ENCODE data around the gene TBC1D9. TPM values are rescaled to one million over a fixed set of nuclear protein-coding genes. Genes with fewer than 3 reads are reported as not detected.
A peak's percentile ranks its signal among the peaks of the same experiment; 100 is the strongest.
"Not testable (repeated sequence)": the region's sequence is repeated elsewhere in the genome, so short reads cannot be mapped to it uniquely, and the experiment has no call there.

Gene TBC1D9
- total RNA-seq, 1 donor, result 28.7 TPM

GRCh38 chr4:140790765-140791164 lies 34.6 kb upstream of the TBC1D9 start:
- DNase-seq (ENCODE audit: low read depth), result peak; percentile 13
- no peak for TF ChIP-seq CTCF (IDR thresholded peaks at IDR 0.05; ENCODE audit: insufficient read depth, low read length)

GRCh38 chr4:140790171-140790570 lies 34.0 kb upstream of the TBC1D9 start:
- no peak overlapping the region for H3K4me3 ChIP-seq (ENCODE audit: low read depth, low read length)
- DNase-seq (ENCODE audit: low read depth), result no peak
- TF ChIP-seq CTCF (IDR thresholded peaks at IDR 0.05; ENCODE audit: insufficient read depth, low read length), result no peak

More at GRCh38 chr4:140790765-140791164, 34.6 kb upstream of the TBC1D9 start:
- H3K4me3 ChIP-seq (ENCODE audit: low read depth, low read length), result no peak overlapping the region

- H3K4me3 ChIP-seq (ENCODE audit: low read depth, low read length), result no peak overlapping the region
These were observed 33.6 kb upstream of the TBC1D9 start for GRCh38 chr4:140789759-140790158.

GRCh38 chr4:140782787-140783186 lies 26.6 kb upstream of the TBC1D9 start:
- DNase-seq (ENCODE audit: low read depth); H3K4me3 ChIP-seq (ENCODE audit: low read depth, low read length): not testable (repeated sequence)

More at GRCh38 chr4:140789759-140790158, 33.6 kb upstream of the TBC1D9 start:
- peak; percentile 37 for DNase-seq (ENCODE audit: low read depth)
- TF ChIP-seq CTCF (IDR thresholded peaks at IDR 0.05; ENCODE audit: insufficient read depth, low read length), result no peak

GRCh38 chr4:140781596-140781995 lies 25.4 kb upstream of the TBC1D9 start:
- DNase-seq (ENCODE audit: low read depth), result no peak
- H3K4me3 ChIP-seq (ENCODE audit: low read depth, low read length), result no peak overlapping the region
- TF ChIP-seq CTCF (IDR thresholded peaks at IDR 0.05; ENCODE audit: insufficient read depth, low read length), result no peak

GRCh38 chr4:140777894-140778293 lies 21.7 kb upstream of the TBC1D9 start:
- no peak for DNase-seq (ENCODE audit: low read depth)
- H3K4me3 ChIP-seq (ENCODE audit: low read depth, low read length), result no peak overlapping the region
- no peak for TF ChIP-seq CTCF (IDR thresholded peaks at IDR 0.05; ENCODE audit: insufficient read depth, low read length)

GRCh38 chr4:140777386-140777785 lies 21.2 kb upstream of the TBC1D9 start:
- DNase-seq (ENCODE audit: low read depth), result no peak
- no peak overlapping the region for H3K4me3 ChIP-seq (ENCODE audit: low read depth, low read length)
- TF ChIP-seq CTCF (IDR thresholded peaks at IDR 0.05; ENCODE audit: insufficient read depth, low read length), result no peak

Data from fibroblast of the aortic adventitia (primary cell).